HG02588 (cell line): ENCODE data around the gene DNAJC18.

Source experiments
- ATAC-seq: cut with Tn5 transposase; IDR thresholded peaks from one replicate; pipeline ENCODE4 v1.9.1; 2021; ENCODE audit warnings: mild to moderate bottlenecking, moderate library complexity; ENCODE audit not compliant: unreplicated experiment

DNAJC18 gene

GRCh38 chr5:139371482-139372435 is 67.6 kb downstream of the DNAJC18 start:
- no peak for ATAC-seq

DNA sequence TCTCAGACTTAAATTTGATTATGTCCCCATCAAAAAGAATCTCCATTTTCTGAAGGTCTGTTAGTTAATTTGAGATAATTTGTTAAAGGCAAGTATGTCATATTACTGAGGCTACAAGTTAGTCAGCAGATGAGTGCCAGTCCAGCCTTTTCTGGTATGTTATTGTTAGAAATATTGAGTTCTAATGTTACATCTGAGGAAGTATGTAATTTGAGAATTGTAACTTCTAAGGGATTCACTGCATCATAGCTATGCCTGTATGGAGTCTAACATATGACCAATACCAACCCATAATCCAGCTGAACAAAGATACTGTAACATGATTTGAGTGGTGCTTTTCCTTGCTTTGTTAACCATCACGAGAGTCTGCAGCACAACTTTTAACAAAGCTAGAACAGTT is 70.1 kb downstream of the DNAJC18 start:
- no peak for ATAC-seq

GRCh38 chr5:139368613-139369012 is 70.7 kb downstream of the DNAJC18 start:
- no peak for ATAC-seq

DNA sequence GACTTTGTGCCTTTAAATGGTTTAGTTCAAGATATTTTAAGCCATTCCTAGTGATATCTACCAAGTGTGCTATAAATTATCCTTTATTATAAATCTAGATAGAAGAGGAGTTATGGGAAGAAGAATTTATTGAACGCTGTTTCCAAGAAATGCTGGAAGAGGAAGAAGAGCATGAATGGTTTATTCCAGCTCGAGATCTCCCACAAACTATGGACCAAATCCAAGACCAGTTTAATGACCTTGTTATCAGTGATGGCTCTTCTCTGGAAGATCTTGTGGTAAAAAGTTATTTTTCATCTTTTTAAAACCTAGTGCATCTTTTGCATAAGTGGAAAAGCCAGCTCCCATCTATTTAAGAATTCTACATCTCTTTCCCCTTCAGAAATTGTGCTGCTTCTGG is 74.9 kb downstream of the DNAJC18 start:
- ATAC-seq, result no peak

- no peak for ATAC-seq
Observed at GRCh38 chr5:139363937-139364336, 75.4 kb downstream of the DNAJC18 start.

DNA sequence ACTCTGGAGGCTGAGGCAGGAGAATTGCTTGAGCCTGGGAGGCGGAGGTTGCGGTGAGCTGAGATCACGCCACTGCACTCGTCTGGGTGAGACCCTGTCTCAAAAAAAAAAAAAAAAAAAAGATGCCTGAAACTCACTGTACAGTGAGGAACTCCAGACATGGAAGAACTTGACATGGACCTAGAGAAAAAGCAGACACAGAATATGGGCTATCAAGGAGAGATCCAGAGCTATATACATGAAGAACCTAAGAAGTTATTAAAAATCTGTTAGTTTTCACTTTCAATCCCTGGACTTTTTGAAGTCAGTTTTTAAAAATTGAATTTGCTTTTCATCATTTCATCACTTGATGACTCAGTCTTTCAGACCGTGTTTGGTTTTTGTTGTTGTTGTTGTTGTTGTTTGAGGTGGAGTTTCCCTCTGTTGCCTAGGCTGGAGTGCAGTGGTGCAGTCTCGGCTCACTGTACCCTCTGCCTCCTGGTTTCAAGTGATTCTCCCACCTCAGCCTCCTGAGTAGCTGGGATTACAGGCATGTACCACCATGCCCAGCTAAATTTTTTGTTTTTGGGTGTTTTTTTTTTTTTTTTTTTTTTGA is 77.4 kb downstream of the DNAJC18 start:
- no peak for ATAC-seq

- no peak for ATAC-seq
Observed at GRCh38 chr5:139360384-139360783, 78.9 kb downstream of the DNAJC18 start.
